Hepatocyte (in vitro differentiated cells): ENCODE data around the gene ECD.

Source experiments
- CTCF ChIP-seq: fragments of 200-600 bp; sonication (generic); IDR thresholded peaks from 2 replicates; pipeline ENCODE4 v1.5.1; 2016; ENCODE audit warnings: antibody characterized with exemption, mild to moderate bottlenecking; ENCODE audit not compliant: poor library complexity
- EZH2 ChIP-seq: fragments of 200-600 bp; sonication (generic); IDR thresholded peaks from 2 replicates; pipeline ENCODE4 v1.6.1; 2016; ENCODE audit warnings: antibody characterized with exemption, mild to moderate bottlenecking, borderline replicate concordance
- EZH2phosphoT487 ChIP-seq: fragments of 200-600 bp; sonication (generic); IDR thresholded peaks from one replicate; pipeline ENCODE4 v1.6.1; 2018; ENCODE audit warnings: antibody characterized with exemption, mild to moderate bottlenecking, low read depth, moderate library complexity; ENCODE audit not compliant: unreplicated experiment, severe bottlenecking

- TF ChIP-seq CTCF (no peak), EZH2 (no peak), EZH2phosphoT487 (no peak)
Measured at GRCh38 chr10:73163096-73163495, 4.7 kb downstream of the ECD start.
